ENCODE results near the gene DPYD.

The DPYD gene

GRCh38 chr1:97382206-97382605, 538.6 kb downstream of the DPYD start:
- DNase-seq (ENCODE audit: low spot score): no peak
- TF ChIP-seq CTCF (IDR thresholded peaks at IDR 0.05; ENCODE audit: extremely low read depth, missing control alignments): no peak

GRCh38 chr1:97379387-97380075, 541.3 kb downstream of the DPYD start:
- no peak for DNase-seq (ENCODE audit: low spot score)
- TF ChIP-seq CTCF (IDR thresholded peaks at IDR 0.05; ENCODE audit: extremely low read depth, missing control alignments): no peak

- no peak for TF ChIP-seq CTCF (IDR thresholded peaks at IDR 0.05; ENCODE audit: extremely low read depth, missing control alignments)
These were observed 542.2 kb downstream of the DPYD start for GRCh38 chr1:97378596-97378995.

GRCh38 chr1:97377432-97378034, 543.3 kb downstream of the DPYD start:
- DNase-seq (ENCODE audit: low spot score): no peak
- no peak for TF ChIP-seq CTCF (IDR thresholded peaks at IDR 0.05; ENCODE audit: extremely low read depth, missing control alignments)

More at GRCh38 chr1:97378596-97378995, 542.2 kb downstream of the DPYD start:
- no peak for DNase-seq (ENCODE audit: low spot score)

GRCh38 chr1:97373000-97373399, 547.8 kb downstream of the DPYD start:
- TF ChIP-seq CTCF (IDR thresholded peaks at IDR 0.05; ENCODE audit: extremely low read depth, missing control alignments): no peak
- no peak for DNase-seq (ENCODE audit: low spot score)

GRCh38 chr1:97372531-97372930, 548.3 kb downstream of the DPYD start:
- no peak for TF ChIP-seq CTCF (IDR thresholded peaks at IDR 0.05; ENCODE audit: extremely low read depth, missing control alignments)
- DNase-seq (ENCODE audit: low spot score): no peak

GRCh38 chr1:97368296-97368695, 552.5 kb downstream of the DPYD start:
- TF ChIP-seq CTCF (IDR thresholded peaks at IDR 0.05; ENCODE audit: extremely low read depth, missing control alignments): no peak
- no peak for DNase-seq (ENCODE audit: low spot score)

Measured in GM20000 (cell line).